MM.1S (cell line): ENCODE results near the gene SSBP3.
"Not testable (repeated sequence)": the region's sequence is repeated elsewhere in the genome, so short reads cannot be mapped to it uniquely, and the experiment has no call there.

Experiments
- DNase-seq: peaks from one replicate; pipeline ENCODE4 v3.0.0-alpha.2; 2015
- H2AFZ ChIP-seq: fragments of 300-600 bp; sonication (generic); 2 replicates; pipeline ENCODE4 v1.6.0; 2016; ENCODE audit warnings: antibody characterized with exemption, low read length
- H3F3A ChIP-seq: fragments of 300-600 bp; sonication (generic); 2 replicates; pipeline ENCODE4 v1.6.1; 2016; ENCODE audit warnings: mild to moderate bottlenecking, antibody characterized with exemption, low read length, moderate library complexity, mixed read lengths; ENCODE audit not compliant: insufficient read depth
- H3K27ac ChIP-seq: fragments of 300-600 bp; sonication (generic); 2 replicates; pipeline ENCODE4 v1.5.1; 2016; ENCODE audit warnings: mild to moderate bottlenecking, low read length
- H3K27me3 ChIP-seq: fragments of 300-600 bp; sonication (generic); replicated peaks from 2 replicates; pipeline ENCODE4 v1.6.0; 2016; ENCODE audit warnings: low read length; ENCODE audit not compliant: insufficient read depth
- H3K36me3 ChIP-seq: fragments of 300-600 bp; sonication (generic); replicated peaks from 2 replicates; pipeline ENCODE4 v1.6.1; 2016; ENCODE audit warnings: mild to moderate bottlenecking, low read length, mixed read lengths; ENCODE audit not compliant: insufficient read depth
- H3K4me1 ChIP-seq: fragments of 300-600 bp; sonication (generic); 2 replicates; pipeline ENCODE4 v1.6.1; 2016; ENCODE audit warnings: low read length, mixed read lengths
- H3K4me2 ChIP-seq: fragments of 300-600 bp; sonication (generic); 2 replicates; pipeline ENCODE4 v1.6.0; 2016; ENCODE audit warnings: low read depth, low read length
- H3K4me3 ChIP-seq: fragments of 300-600 bp; sonication (generic); 2 replicates; pipeline ENCODE4 v1.5.1; 2016; ENCODE audit warnings: low read length, mixed read lengths
- H3K79me2 ChIP-seq: fragments of 300-600 bp; sonication (generic); 2 replicates; pipeline ENCODE4 v1.6.1; 2016; ENCODE audit warnings: mixed run types, low read length, mixed read lengths
- H3K9ac ChIP-seq: fragments of 300-600 bp; sonication (generic); 2 replicates; pipeline ENCODE4 v1.6.1; 2016; ENCODE audit warnings: low read length, mixed read lengths
- H3K9me2 ChIP-seq: fragments of 300-600 bp; sonication (generic); replicated peaks from 2 replicates; pipeline ENCODE4 v1.6.1; 2016; ENCODE audit warnings: mild to moderate bottlenecking, low read length, mixed read lengths; ENCODE audit not compliant: insufficient read depth
- H3K9me3 ChIP-seq: fragments of 300-600 bp; sonication (generic); replicated peaks from 2 replicates; pipeline ENCODE4 v1.6.1; 2016; ENCODE audit warnings: mild to moderate bottlenecking, low read length, mixed read lengths; ENCODE audit not compliant: insufficient read depth
- H4K20me1 ChIP-seq: fragments of 300-600 bp; sonication (generic); 2 replicates; pipeline ENCODE4 v1.6.1; 2016; ENCODE audit warnings: mild to moderate bottlenecking, low read length, moderate library complexity, mixed read lengths; ENCODE audit not compliant: insufficient read depth
- EZH2 ChIP-seq: fragments of 300-600 bp; sonication (generic); optimal IDR thresholded peaks from 2 replicates; pipeline ENCODE3; 2017; ENCODE audit warnings: low read depth, mild to moderate bottlenecking, antibody characterized with exemption, low read length, mixed read lengths
- EZH2phosphoT487 ChIP-seq: fragments of 300-600 bp; sonication (generic); IDR thresholded peaks from 2 replicates; pipeline ENCODE4 v1.6.1; 2018; ENCODE audit warnings: antibody characterized with exemption, low read length
- TF ChIP-seq, protein P1 (sequence below): fragments of 300-600 bp; sonication (generic); IDR thresholded peaks from 2 replicates; pipeline ENCODE4 v1.5.1; 2016; ENCODE audit warnings: antibody characterized with exemption, low read length, mixed read lengths

The SSBP3 gene

DNA sequence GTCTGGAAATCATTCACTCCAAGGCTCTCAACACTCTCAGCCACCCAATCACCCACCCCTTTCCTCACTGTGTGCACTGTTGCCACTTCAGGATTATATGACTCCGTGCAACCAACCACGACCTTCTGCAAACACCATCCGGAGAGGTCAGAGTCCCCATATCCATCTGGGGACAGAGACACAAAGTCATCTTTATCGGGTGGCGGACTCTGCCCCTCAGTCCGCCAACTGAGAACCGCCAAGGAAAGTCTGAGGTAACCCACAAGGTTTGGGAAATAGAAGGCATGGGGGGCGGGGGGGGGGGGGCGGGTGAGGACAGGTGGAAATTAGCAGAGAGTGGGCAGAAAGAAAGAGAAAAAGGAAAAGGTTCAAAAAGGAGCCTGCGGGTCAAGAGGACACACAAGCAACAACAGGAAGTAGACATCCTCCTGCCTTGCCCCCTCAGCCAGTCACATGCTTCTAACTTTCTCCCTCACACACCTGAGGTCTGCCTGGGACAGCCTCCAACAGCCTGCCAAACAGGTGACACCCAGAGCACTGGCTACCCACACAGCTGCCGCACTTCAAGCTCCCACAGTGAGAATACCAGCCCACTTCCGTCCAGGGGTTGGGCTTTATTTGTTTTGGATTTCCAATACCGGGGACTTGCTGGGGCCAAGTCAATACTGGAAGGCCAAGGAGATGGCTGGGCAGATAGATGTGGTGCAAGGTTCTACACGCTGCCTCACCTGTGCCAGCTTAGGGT, 58.1 kb downstream of the SSBP3 start:
- H3K4me3 ChIP-seq, result no peak overlapping the region
- no peaks in the 10 kb centered on the region for H3K4me1 ChIP-seq
- H3K27ac ChIP-seq, result no peak overlapping the region
- H3K9me3 ChIP-seq, result no peaks in the 10 kb centered on the region
- H3K27me3 ChIP-seq, result no peaks in the 10 kb centered on the region
- DNase-seq, result no peak
- no peaks in the 10 kb centered on the region for H3F3A ChIP-seq
- H3K79me2 ChIP-seq, result peaks cover 22% of the 10 kb centered on the region; the same call in 1 of the 2 replicates
- TF ChIP-seq EZH2, result no peak
- no peak for TF ChIP-seq EZH2phosphoT487
- TF ChIP-seq, protein P1, sequence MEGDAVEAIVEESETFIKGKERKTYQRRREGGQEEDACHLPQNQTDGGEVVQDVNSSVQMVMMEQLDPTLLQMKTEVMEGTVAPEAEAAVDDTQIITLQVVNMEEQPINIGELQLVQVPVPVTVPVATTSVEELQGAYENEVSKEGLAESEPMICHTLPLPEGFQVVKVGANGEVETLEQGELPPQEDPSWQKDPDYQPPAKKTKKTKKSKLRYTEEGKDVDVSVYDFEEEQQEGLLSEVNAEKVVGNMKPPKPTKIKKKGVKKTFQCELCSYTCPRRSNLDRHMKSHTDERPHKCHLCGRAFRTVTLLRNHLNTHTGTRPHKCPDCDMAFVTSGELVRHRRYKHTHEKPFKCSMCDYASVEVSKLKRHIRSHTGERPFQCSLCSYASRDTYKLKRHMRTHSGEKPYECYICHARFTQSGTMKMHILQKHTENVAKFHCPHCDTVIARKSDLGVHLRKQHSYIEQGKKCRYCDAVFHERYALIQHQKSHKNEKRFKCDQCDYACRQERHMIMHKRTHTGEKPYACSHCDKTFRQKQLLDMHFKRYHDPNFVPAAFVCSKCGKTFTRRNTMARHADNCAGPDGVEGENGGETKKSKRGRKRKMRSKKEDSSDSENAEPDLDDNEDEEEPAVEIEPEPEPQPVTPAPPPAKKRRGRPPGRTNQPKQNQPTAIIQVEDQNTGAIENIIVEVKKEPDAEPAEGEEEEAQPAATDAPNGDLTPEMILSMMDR, result no peak
- H3K36me3 ChIP-seq, result no peaks in the 10 kb centered on the region
- no peaks in the 10 kb centered on the region for H3K9me2 ChIP-seq
- H4K20me1 ChIP-seq, result no peaks in the 10 kb centered on the region
- no peak overlapping the region for H3K9ac ChIP-seq
- H2AFZ ChIP-seq, result no peak overlapping the region
- H3K4me2 ChIP-seq, result no peak overlapping the region

DNA sequence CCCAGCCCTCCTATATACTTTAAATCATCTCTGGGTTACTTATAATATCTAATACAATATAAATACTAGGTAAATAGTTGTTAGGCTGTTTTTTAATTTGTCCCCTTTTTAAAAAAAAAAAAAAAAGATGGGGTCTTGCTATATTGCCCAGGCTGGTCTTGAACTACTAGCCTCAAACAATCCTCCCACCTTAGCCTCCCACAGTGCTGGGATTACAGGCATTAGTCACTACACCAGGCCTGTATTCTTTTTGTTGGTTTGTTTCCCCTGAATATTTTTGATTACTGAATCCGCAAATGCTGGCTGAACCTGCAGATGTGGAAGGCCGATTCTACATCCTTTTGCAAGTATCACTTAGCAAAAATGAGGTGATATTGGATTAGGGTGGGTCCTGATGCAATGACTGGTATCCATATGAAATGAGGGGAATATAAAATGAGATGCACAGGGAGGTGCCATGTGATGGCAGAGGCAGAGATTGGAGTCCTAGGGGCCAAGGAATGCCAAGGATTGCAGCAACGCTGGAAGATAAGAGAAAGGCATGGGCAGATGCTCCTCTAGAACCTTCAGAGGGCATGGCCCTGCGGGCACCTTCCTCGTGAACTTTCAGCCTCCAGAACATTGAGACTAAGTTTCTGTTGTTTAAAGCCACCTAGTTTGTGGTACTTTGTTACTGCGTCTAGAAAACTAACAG, 58.8 kb downstream of the SSBP3 start:
- Histone ChIP-seq H3K4me3 (no peak overlapping the region), H4K20me1 (no peaks in the 10 kb centered on the region), H3K4me1 (no peaks in the 10 kb centered on the region), H3K9me3 (no peaks in the 10 kb centered on the region), H3K36me3 (no peaks in the 10 kb centered on the region), H3K9me2 (no peaks in the 10 kb centered on the region), H3K9ac (no peak overlapping the region), H3K27me3 (no peaks in the 10 kb centered on the region), H3K79me2 (peaks cover 16% of the 10 kb centered on the region), H2AFZ (no peak overlapping the region), H3F3A (no peaks in the 10 kb centered on the region), H3K4me2 (no peak overlapping the region), H3K27ac (no peak overlapping the region)
- no peak for DNase-seq
- TF ChIP-seq, protein P1, result no peak
- TF ChIP-seq EZH2 (no peak), EZH2phosphoT487 (no peak)

DNA sequence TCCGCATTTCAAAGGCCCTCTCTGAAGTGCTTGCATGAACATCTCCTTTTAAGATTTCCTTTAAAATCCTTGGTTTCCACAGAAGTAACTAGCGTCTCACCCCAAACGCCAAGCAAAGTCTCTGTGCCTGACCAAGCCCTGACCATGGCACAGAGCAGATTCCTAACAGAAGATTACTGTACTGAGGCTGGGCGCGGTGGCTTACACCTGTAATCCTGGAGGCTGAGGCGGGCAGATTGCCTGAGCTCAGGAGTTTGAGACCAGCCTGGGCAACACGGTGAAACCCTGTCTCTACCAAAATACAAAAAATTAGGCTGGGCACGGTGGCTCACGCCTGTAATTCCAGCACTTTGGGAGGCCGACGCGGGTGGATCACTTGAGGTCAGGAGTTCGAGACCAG, 60.6 kb downstream of the SSBP3 start:
- H4K20me1 ChIP-seq, H3K9me3 ChIP-seq, H3K36me3 ChIP-seq, H3K4me2 ChIP-seq, H2AFZ ChIP-seq, H3K9ac ChIP-seq, H3K4me3 ChIP-seq, H3K4me1 ChIP-seq, DNase-seq, H3K27ac ChIP-seq, H3K9me2 ChIP-seq, H3K27me3 ChIP-seq, H3F3A ChIP-seq: not testable (repeated sequence)
- peaks cover 20% of the 10 kb centered on the region for H3K79me2 ChIP-seq

DNA sequence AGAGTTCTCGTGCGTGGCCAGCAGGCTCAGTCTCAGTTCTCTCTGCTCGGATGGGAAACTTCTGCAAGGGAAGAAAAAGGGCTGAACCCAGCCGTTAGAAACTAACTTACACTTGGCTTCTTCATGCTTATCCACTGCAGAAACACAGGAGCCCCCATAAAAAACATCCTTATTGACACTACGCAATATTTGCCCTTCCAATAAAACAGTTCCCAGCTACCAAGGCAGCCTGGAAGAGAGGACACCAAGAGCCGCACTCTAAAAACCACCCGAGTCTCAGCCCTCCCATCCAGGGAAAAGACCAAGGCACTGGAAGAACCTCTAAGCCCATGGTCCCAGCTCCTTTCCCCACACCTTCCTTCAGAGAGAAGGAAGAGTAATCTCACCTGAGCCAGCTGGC, 61.1 kb downstream of the SSBP3 start:
- no peak for DNase-seq
- Histone ChIP-seq H3K9me3 (no peaks in the 10 kb centered on the region), H3K4me1 (no peaks in the 10 kb centered on the region), H3K4me3 (no peak overlapping the region), H4K20me1 (no peaks in the 10 kb centered on the region), H3K27me3 (no peaks in the 10 kb centered on the region), H3K79me2 (peaks cover 21% of the 10 kb centered on the region), H3F3A (no peaks in the 10 kb centered on the region), H3K36me3 (no peaks in the 10 kb centered on the region), H3K9me2 (no peaks in the 10 kb centered on the region), H2AFZ (no peak overlapping the region), H3K4me2 (no peak overlapping the region), H3K27ac (no peak overlapping the region), H3K9ac (no peak overlapping the region)
- TF ChIP-seq, protein P1, result no peak
